Activated naive CD4-positive, alpha-beta T cell treated with Interleukin-2 at 50 U/mL for 16 hours (primary cell): ENCODE data around the gene DENND6B.
A peak's percentile ranks its signal among the peaks of the same experiment; 100 is the strongest.

Experiments
- DNase-seq: peaks from one replicate; pipeline ENCODE4 v3.0.0-alpha.2; 2020

The DENND6B gene

DNA sequence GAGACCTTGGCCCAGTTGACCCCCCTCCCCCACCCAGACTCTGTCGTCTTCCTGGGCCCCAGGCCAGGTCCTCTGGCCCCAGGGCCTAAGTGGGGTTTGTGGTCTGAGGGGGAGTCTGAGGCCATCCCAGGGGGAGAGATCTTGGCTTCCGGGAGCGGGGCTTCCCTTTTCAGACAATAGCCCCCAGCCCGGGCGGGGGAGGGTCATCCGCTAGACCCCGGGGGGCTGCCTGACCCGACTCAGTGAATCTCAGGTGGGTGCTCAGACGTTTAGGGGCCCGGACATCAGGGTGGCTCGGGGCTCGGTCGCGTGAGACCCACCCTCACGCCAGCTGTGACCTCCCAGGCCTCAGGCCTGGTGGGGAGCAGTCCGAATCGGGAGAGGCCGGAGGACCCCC is 57.2 kb downstream of the DENND6B start:
- DNase-seq, result no peak

DNA sequence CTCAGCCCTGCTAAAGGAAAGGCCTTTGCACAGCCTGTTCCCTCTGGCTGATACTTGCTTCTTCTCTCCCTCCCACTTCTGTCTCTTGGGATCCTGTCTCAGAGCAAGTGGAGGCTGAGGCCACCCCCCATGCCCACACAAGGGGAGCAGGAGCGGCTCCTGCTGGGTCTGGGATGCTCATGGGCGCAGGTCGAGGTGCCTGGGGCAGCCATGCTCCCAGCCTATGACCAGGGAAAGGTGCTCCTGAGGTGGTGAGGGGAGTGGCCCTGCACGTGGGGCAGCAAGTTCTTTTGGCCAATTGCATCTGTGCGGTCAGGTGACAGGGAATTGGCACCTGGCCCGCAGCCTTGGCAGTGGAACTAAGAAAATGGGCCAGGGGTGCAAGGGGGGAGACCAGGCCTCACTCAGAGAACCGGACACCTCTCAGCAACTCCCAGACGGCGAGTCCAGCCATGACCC is 58.1 kb downstream of the DENND6B start:
- DNase-seq, result no peak

DNA sequence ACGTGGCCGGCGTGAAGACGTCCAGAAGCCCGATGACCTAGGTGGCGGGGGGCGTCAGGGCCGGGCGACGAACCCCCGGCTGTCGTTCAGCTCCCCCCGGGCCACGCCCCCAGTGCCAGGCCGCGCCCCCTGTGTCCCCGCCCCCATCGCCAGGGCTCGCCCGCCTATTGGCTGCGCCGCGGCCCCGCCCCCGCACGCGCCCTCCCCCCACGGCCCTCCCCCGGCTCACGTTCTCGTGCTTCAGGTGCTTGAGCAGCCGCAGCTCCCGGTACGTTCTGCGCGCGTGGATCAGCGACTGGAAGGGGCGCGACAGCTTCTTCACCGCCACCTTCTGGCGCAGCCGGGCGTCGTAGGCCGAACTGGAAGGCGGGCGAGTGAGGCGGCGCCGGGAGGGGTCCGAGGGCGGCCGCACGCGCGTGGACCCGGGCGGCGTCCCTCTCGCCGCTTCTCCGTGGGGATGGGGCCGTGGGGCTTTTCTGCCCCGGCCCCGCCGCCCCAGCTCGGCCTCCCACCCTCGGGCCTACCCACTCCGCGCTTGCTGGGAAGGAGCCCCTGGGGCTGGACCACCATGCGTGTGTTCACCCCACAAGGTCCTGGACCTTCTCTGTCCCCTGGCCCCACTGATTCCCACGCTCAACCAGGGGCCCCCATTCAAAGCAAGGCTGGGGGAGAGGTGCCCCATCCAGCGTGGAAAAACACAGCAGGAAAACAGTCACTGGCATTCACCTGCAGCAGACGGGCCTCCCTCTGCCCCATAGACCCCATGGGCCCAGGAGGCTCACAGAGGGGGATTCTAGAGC is 59.0 kb downstream of the DENND6B start:
- peak; percentile 58 for DNase-seq

DNA sequence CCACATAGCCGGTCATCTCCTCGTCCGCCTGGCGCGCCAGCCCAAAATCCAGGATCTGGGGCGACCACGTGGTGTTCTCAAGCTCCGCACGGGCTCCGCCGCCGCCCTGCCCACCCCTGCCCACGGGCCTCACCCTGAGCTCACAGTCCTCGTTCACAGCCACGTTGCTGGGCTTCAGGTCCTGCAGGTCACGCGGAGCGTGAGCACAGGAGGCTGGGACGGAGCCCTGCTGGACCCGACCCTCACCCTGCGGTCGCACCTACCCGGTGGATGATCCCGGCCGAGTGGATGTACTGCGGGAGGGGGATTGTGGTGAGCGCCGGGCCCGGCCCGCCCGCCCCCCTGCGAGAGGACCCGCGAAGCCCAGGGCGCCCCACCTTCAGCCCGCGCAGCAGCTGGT is 59.8 kb downstream of the DENND6B start:
- no peak for DNase-seq

DNA sequence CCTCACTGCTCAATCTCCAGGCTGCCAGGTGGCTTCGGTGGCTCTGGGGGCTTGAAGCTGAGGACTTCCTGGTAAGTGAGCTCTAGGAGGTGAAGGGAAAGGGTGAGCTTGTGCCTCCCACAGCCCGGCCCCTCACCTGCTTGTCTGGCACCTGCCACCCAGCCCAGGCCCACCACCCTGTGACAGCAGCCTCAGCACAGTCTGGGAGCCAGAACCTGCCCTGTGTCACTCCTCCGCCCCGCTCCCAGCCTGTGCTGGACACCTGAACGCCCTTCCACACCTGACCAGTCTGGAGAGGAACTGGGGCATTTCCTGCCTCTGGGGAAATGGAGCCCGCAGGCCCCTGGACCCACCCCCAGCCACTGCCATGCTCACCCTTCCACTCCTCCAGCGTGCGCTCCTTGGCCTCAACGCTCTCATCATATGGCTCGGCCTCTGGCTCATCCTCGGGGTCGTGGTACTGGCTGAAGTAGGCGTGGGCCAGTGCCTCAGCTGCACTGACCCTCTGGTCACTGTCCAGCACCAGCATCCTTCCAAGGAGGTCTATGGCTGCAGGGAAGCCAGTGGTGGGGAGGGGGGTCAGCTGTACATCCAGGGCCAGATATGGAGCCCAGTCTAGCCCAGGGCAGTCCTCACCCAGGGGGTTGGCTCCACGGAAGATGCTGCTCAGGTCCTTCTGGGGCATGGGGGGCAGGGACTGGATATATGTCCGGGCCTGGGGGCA is 61.7 kb downstream of the DENND6B start:
- no peak for DNase-seq

DNA sequence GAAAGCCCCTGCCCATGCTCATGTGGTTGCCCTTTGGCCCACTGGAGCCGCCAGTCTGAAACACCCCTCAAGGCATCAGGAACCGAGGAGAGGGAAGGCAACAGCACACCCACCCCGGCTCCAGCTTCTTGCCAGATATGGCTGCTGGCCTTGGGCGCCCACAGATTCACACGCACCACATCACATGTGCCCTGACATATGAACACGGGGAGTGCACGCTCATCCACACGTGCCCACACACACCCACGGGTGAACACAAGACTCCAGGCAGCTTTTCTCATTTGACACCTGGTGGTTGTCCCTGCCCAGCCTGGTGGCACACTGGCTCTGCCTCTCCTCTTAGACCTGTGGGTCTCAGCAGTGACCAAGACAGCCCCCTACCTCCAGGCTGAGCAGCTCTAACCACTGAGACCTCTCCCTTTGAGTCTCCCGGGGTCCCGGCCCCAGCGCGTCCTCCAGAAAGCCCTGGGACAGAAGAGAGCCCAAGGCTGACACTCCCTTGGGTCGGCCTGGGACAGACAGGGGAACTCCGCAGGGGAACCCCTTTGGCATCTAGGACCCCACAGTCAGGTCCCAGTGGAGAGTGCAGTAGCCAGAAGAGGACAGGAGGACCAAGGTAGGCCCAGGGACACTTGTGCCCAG is 62.6 kb downstream of the DENND6B start:
- no peak for DNase-seq

DNA sequence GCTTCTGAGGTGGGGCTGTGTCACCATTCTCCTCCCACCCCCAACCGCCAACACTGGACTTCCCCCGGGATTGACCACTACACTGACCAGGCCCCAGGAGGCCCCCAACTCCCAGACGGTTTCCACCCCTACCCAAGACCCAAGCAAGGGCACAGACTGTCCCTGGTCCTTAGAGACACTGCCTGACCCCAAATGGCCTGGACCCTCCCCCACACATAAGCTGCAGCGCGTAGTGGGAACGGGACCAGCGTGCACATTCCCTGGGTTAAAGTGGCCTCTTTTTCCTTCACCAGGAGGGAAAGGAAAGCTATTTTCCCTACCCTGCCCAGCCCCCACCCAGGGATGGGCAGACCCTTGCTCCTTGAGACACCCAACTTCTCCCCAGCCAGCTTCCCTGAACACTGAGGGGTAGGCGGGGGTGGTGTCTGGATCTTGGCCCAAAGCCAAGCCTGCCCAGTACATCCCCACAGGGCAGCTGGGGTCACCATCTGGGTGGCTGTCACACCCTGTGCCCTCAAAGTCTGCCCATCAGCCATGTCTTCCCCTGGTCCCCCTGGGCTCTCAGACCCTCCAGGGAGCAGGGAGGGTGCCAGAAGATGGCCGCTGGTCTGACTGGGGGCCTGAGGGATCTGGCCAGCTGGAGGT is 63.7 kb downstream of the DENND6B start:
- no peak for DNase-seq

DNA sequence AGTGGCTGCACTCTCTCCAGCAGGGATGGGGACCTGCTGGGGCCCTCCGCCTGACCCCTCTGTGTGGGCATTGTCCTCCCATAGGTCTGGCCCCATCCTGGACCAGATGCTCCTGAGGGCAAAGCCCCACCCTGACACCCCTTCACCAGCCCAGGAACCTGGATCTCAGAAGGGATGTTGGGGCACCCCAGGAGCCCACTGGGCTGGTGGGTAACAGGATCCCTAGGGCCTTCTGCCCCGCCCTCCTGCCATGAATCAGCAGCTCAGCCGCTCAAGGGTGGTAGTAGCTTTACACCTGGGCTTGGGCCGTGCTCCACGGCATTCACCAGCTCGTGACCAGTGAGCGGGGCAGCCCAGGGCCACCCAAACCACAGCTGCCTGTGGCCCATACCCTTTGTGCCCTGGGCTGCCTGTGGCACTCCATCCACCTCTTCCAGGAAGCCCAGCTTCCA is 64.3 kb downstream of the DENND6B start:
- no peak for DNase-seq

DNA sequence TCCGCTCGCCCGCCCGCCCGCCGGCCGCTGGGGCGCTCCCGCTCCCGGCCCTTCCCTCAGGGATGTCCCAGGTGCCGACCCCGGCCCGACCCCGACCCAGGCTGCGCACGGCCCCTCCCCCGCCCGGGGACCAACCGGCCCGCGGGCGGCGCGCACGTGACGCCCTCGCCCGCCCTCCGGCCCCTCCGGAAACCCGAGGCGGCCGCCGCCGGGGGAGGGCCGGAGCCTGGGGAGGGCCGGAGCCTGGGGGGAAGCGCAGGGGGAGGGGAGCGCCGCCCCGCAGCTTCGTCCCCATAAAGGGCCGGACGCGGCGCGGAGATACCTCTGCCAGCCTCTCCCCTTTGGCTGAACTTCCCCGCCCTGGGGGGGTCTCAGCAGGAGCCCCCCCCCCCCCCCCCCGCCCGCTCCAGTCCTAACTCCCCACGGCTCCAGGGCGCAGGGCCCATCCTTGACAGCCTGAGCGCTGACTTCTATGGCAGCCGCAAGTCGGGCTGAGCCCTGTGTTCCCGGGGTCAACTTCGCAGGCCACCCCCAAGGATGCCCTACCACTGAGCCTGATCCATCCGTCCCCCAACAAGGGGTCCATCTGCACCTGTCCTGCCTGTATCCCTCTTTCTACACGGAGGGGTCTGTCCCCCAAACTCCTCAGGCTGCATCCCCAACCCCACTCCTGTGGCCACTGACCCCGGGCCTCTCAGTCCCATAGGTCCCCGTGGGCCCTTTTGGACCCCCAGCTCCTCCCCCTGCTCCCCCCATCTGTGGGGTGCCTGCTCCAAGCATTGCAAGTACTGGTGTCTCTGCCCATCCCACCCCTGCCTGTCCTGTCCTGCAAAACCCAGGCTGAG is 65.0 kb downstream of the DENND6B start, which contains the start of gene MAPK12:
TSS of gene MAPK12 (minus strand) at position 69 of the 845 bp plus-strand sequence. CDS start 174 bp downstream, outside the sequence.
- DNase-seq, result no peak

DNA sequence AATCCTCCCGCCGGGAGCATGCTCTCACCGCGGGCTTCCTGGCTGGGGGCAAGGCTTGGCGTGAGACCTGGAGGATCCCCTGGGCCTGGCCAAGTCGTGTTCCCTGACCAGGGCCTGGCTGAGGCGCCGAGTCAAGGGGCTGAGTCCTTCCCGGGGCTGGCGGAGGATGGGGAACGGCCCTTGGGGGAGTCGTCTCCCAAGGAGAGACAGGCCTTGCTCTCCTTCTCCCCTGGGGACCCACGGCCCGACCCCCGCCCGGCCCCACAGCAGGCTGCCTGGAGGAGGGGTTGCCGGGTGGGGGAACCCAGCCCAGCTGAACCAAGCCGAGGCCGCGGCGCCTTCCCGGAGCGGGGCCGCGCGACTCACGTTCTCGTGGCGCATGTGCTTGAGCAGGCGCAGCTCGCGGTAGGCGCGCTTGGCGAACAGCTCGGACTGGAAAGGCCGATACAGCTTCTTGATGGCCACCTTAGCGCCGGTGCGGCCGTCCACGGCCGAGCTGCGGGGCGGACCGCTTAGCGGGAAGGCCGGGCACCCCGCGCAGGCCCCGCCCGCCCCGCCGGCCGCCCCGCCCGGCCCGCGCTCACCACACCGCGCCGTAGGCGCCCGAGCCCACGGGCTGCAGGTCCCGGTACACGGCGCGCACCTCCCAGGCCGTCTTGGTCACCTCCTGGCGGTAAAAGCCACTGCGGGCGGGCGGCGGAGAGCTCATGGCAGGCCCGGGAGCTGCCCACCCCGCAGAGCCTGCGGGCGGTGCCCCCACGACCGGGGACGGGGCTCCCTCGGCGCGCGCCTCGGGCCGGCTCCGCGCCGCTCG is 65.8 kb downstream of the DENND6B start:
- peak; percentile 40 for DNase-seq

DNA sequence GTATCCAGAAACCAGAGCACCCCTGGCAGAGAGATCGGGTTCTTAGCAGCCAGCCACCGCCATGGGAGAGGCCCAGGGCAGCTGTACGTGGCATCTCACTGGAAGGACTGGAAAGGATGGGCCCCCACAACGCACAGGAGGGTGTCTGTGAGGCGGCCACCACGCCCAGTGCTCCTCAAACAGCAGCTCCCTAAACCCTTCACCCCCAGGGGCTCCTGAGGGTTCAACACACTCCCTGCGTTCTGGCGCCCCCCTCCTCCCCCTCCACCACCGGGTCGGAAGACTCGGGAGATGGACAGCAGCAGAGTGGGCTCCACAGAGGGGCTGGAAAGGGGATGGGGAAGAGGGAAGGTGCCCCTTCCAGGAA is 66.4 kb downstream of the DENND6B start:
- no peak for DNase-seq

DNA sequence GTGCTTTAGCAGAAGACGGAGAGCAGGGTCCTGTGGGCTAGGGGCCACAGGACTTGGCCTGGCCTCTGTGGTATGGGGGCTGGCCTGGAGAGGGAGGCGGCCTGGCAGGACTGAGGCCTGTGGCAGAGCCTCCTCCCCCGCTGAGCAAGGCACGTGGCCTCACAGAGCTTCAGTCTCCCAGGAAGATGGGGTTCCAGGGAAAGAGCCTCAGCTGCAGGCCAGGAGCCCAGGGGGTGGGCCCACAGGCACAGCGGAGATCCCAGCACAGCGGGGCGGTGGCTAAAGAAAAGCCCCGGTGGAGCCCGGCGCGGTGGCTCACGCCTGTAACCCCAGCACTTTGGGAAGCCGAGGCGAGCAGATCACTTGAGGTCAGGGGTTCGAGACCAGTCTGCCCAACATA is 67.5 kb downstream of the DENND6B start:
- DNase-seq, result no peak
